Measurements from ENCODE around the gene MUSK.

- TF ChIP-seq MLX (CRISPR knock-in tag; IDR thresholded peaks at IDR 0.05) (no peak), CTCF (IDR thresholded peaks at IDR 0.05) (no peak), ZNF263 (CRISPR knock-in tag; IDR thresholded peaks at IDR 0.05; ENCODE audit: low read depth) (no peak), TCF7 (CRISPR knock-in tag; IDR thresholded peaks at IDR 0.05; ENCODE audit: low read depth) (no peak), ZNF671 (CRISPR knock-in tag; IDR thresholded peaks at IDR 0.05) (no peak), USF2 (CRISPR knock-in tag; IDR thresholded peaks at IDR 0.05) (no peak), ATF3 (CRISPR knock-in tag; conservative IDR thresholded peaks at IDR 0.05) (no peak), ZBTB43 (CRISPR knock-in tag; IDR thresholded peaks at IDR 0.05) (no peak), MAX (CRISPR knock-in tag; IDR thresholded peaks at IDR 0.05) (no peak), JUN (CRISPR knock-in tag; IDR thresholded peaks at IDR 0.05) (no peak), IRF2 (CRISPR knock-in tag; IDR thresholded peaks at IDR 0.05; ENCODE audit: borderline replicate concordance, low read depth) (no peak), KAT7 (CRISPR knock-in tag; IDR thresholded peaks at IDR 0.05; ENCODE audit: borderline replicate concordance) (no peak)
Measured at GRCh38 chr9:110801426-110801825, 132.8 kb downstream of the MUSK start.
